NCI-H1417 treated with DMSO at 0.1 percent for 48 hours (cell line): Measurements from ENCODE around the gene TUFT1.
"Not testable (repeated sequence)": the region's sequence is repeated elsewhere in the genome, so short reads cannot be mapped to it uniquely, and the experiment has no call there.

Experiments used
- DNase-seq: peaks from one replicate; lab custom pipeline; 2025; lab: John Stamatoyannopoulos, UW

Gene TUFT1

GRCh38 chr1:151618470-151618869, 78.4 kb downstream of the TUFT1 start:
- DNase-seq = no peak

DNA sequence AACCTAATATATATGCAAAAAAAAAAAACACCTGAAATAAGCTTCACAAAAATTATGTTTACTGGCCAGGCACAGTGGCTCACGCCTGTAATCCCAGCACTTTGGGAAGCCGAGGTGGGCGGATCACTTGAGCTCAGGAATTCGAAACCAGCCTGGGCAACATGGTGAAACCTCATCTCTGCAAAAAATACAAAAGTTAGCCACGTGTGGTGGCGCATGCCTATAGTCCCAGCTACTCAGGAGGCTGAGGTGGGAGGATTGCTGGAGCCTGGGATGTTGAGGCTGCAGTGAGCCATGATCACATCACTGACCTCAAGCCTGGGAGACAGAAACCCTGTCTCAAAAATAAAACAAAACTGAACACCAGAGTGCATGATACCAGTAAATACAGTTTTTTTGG, 78.9 kb downstream of the TUFT1 start:
- not testable (repeated sequence) for DNase-seq

DNA sequence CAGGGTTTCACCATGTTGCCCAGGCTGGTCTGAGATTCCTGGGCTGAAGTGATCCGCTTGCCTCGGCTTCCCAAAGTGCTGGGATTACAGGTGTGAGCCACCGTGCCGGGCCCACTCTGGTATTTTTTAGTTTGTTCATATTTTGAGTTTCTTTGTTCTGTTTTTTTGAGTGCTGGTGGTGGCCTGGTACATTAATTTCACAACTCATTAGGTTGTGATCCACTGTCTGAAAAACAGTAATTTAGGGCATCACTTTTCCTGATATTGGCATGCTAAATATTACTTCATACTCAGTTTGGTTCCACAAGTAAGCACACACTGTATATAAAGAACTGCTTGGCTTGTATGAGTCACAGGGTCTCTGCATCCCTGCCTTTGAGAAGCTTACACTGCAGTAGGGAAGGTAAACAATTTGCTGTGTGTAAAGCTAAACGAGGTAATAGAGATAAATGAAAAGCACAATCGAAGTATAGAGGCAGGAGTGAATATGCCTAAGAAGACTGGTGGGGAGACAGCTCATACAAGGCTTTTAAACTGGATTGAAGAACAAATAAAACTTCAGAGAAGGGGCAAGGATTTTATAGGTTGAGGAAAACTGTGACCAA, 79.5 kb downstream of the TUFT1 start:
- no peak for DNase-seq

DNA sequence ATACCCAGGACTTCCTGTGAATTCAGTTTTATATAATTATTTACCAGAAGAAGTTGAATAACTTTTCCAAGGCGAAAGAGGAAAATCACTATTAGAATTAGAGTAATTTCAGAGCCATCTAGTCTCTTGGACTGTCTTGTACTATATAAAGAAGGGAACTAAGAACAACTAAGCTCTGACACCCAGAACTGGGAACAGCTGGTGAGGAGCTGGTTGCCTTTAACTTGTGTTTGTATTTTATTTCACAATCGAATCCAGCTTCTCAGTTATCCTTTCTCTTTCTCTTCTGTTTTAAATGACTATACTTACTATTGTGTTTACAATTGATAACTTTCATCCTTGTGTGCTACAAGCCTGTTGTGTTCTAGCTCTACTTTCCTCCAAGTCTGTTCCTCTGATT, 80.2 kb downstream of the TUFT1 start:
- DNase-seq = no peak

DNA sequence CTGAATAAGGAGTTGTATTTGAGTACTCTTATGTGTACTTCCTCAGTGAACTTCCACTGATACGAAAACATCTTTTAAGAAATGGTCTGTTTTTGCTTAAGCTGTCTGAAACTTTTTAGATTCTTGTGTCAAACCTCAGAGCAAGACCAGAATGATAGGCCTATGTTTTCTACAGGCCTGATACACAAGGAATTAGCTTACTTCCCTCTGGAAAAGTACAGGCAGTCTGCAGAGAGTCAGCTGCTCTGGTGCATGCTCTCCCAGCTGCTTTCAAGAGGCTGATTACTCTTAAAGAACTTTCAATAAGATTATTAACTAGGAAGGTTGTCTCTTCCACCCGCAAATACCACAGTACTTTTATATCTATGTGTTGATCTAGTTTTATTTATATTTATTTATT, 81.2 kb downstream of the TUFT1 start:
- no peak for DNase-seq

GRCh38 chr1:151624783-151625182, 84.7 kb downstream of the TUFT1 start:
- no peak for DNase-seq

- no peak for DNase-seq
Measured at GRCh38 chr1:151626740-151627334, 86.7 kb downstream of the TUFT1 start.

DNA sequence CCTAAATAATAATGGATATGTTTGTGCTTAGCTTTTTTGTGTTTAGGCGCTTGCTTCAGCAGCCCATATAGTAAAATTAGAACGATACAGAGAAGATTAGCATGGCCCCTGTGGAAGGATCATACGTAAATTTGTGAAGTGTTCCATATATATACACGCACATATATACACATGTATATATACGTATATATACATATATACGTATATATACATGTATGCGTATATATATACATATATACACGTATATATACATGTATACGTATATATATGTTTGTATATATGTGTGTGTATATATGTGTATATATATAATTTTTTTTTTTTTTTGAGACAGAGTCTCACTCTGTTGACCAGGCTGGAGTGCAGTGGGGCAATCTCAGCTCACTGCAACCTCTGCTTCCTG, 89.2 kb downstream of the TUFT1 start:
- DNase-seq = no peak
